Measurements from ENCODE around the gene MCCD1.

MCCD1 gene

GRCh38 chr6:31513456-31514165, 15.2 kb upstream of the MCCD1 start:
- DNase-seq (ENCODE audit: low read depth in 2 of 2): no peak

- DNase-seq (ENCODE audit: low read depth in 2 of 2): no peak
Observed at GRCh38 chr6:31521835-31522234, 6.9 kb upstream of the MCCD1 start.

DNA sequence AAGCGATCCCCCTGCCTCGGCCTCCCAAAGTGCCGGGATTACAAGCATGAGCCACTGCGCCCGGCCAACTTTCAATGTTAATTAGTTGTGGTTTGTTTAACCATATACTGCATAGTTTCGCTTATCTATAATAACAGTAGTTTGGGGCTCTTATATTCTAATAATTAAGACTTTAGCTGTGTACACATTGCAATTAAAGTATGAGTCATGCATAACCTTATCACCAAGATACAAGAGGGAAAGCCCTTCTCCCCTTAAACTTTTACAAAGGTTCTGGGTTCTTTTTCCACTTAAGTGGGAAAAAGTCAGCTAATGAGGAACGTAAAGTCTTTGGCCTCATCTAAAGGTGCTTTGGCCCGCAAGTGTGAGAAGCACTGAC, 3.2 kb upstream of the MCCD1 start:
- no peak for DNase-seq (ENCODE audit: low read depth in 2 of 2)

- no peak for DNase-seq (ENCODE audit: low read depth in 2 of 2)
Observed at GRCh38 chr6:31525932-31526591, 2.7 kb upstream of the MCCD1 start.

DNA sequence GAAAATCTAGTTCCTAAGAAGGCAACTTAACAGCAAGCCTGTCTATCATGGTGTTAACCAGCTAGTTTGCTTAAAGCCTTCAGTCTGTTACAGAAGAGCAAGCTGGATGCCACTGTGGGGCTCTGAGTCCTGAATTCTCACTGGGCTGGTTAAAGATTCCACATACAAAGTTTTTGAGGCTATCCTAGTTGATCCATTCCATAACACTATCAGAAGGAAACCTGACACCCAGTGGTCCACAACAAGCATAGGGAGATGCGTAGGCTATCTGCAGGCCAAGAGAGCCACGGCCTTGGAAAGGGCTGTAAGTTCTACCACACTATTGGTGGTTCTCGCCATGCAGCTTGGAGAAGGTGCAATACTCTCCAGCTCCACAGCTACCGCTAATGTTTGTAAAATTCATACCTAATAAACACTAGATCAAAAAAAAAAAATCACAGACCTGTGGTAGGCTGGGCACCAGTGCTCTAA, 420 bp upstream of the MCCD1 start:
- DNase-seq (ENCODE audit: low read depth in 2 of 2): no peak

- DNase-seq (ENCODE audit: low read depth in 2 of 2): no peak
Observed at GRCh38 chr6:31529329-31530150, 778 bp downstream of the MCCD1 start.

DNA sequence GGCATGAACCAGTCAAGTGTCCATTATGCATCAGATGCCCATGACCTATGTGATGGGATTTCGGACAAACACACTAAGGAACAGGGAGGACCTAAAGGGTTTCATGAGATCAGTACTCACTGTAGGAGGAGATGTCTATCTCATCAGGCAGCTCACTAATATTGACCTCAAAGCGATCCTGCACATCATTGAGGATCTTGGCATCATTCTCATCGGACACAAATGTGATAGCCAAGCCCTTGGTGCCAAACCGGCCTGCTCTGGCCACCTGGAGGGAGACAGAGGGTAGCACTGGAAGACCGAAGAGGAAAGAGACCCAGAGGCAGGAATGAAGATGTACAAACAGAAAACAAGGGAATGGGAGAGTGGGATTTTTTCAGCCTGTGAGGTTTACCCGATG, 1.9 kb downstream of the MCCD1 start:
- DNase-seq (ENCODE audit: low read depth in 2 of 2): no peak

GRCh38 chr6:31531162-31531561, 2.4 kb downstream of the MCCD1 start:
- DNase-seq (ENCODE audit: low read depth in 2 of 2): no peak

GRCh38 chr6:31531771-31532643, 3.2 kb downstream of the MCCD1 start:
- DNase-seq (ENCODE audit: low read depth in 2 of 2): no peak

DNA sequence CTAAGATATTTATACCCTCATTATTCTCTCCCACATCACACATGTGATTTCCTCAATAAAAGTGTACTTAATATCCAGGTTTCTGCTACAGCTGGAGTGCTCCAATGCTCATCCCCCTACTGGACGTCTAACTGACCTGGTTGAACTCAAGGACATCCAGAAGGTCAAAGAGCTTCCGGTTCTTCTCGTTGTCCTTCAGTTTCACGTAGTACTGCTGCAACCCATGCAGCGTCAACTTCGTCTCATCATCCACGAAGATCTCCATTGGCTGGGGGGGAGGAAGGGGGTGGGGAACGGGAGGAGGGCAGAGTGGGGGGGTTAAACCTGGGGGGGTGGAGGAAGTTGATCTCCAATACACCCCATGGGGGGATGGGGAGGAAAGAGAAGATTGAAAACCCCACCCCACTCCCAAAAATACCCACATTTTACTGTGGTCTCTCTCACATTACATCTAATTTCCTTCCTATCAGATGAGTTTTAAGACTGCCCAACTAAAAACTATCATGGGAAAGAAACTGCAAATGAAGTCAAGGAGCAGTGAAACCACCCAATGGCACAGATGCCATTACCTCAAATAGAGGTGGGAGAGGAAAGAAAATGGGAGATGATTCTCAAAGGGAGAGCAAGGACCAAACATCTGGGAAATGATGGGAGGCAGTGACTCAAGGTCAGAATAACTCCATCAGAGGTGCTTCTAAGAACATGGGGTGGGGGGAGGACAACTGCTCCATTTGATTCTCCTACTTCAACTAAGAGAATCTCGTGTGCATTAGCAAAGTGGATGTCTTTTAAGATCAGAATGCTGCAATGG, 4.1 kb downstream of the MCCD1 start:
- DNase-seq (ENCODE audit: low read depth in 2 of 2): no peak

DNA sequence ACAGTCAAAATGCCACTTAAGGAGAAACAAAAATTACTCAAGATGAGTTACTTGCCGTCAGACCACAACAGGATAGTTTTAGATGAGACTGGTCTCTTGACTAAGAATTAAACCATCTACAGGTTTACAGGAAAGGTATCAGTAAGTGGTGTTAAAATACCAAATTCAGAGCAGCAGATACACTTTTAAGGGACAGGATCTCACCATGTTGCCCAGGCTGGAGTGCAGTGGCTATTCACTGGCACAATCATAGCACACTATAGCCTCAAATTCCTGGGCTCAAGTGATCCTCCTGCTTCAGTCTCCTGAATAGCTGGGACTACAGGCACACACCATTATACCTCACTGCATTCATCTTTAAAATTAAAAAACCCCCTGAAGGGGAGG, 4.7 kb downstream of the MCCD1 start:
- DNase-seq (ENCODE audit: low read depth in 2 of 2): no peak

GRCh38 chr6:31534011-31534410, 5.2 kb downstream of the MCCD1 start:
- no peak for DNase-seq (ENCODE audit: low read depth in 2 of 2)

GRCh38 chr6:31534521-31535040, 5.8 kb downstream of the MCCD1 start:
- DNase-seq (ENCODE audit: low read depth in 2 of 2): no peak

GRCh38 chr6:31535538-31536324, 7.0 kb downstream of the MCCD1 start:
- DNase-seq (ENCODE audit: low read depth in 2 of 2): no peak

GRCh38 chr6:31538805-31539400, 10.1 kb downstream of the MCCD1 start:
- DNase-seq (ENCODE audit: low read depth in 2 of 2): no peak

DNA sequence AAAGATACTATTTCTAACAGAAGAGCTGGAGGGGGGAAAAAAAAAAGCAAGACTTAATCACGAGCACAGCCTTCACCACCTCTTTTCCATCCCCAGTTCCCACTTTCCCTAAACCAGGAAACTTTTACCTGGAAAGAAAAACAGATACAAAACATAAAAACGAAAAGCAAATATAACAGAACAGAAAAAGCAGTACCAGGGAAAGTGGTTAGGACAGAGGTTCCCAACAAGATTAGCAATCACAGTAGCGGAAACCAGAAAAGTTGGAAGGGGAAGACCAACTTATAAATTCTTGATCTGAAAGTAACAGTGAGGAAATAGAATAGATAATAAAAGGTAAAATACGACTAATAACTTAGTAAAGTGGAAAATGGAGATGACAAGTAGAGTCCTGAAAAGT, 11.9 kb downstream of the MCCD1 start:
- no peak for DNase-seq (ENCODE audit: low read depth in 2 of 2)

GRCh38 chr6:31541059-31541657, 12.4 kb downstream of the MCCD1 start:
- DNase-seq (ENCODE audit: low read depth in 2 of 2): no peak

- DNase-seq (ENCODE audit: low read depth in 2 of 2): peak; percentile 93 to 94
Observed at GRCh38 chr6:31541658-31542521, 13.1 kb downstream of the MCCD1 start, which contains the start of gene DDX39B. Gene DDX39B (minus strand): TSS chr6:31542003. CDS start chr6:31540532, 1,471 bp downstream.
